ENCODE results near the gene CNBP. TPM values are rescaled to one million over a fixed set of nuclear protein-coding genes. Genes with fewer than 3 reads are reported as not detected.

The CNBP gene
- total and polyA plus RNA-seq, 2 experiments from 2014 or later, result 348 to 444 TPM

GRCh38 chr3:129119365-129120100, 64.2 kb downstream of the CNBP start:
- Mint-ChIP-seq H3K9me3 (no peaks in the 10 kb centered on the region; the same call in 2 of the 3 replicates), H3K4me3 (peak overlapping the region; percentile 74), H3K36me3 (ENCODE audit: low read depth) (peaks cover 5% of the 10 kb centered on the region), H3K4me1 (peaks cover 60% of the 10 kb centered on the region), H3K27ac (peak overlapping the region; percentile 95), H3K27me3 (ENCODE audit: insufficient read depth, low read depth, poor library complexity) (peaks cover 10% of the 10 kb centered on the region)
- Histone ChIP-seq H3K79me2 (replicated peaks; ENCODE audit: insufficient read depth) (peaks cover 57% of the 10 kb centered on the region), H3K4me2 (peak overlapping the region; percentile 81), H3K36me3 (ENCODE audit: insufficient read depth) (0 out of 2 replicates have a peak, but pooled peaks cover 3% of the 10 kb centered on the region), H3K27ac (ENCODE audit: low read depth) (peak overlapping the region; percentile 95), H3K4me1 (ENCODE audit: insufficient read depth) (peaks cover 55% of the 10 kb centered on the region), H3K4me3 (peak overlapping the region; percentile 62), H2AFZ (no peak overlapping the region), H3F3A (replicated peaks; ENCODE audit: low read depth) (peaks cover 8% of the 10 kb centered on the region), H3K27me3 (ENCODE audit: insufficient read depth) (no peaks in the 10 kb centered on the region), H3K9me2 (ENCODE audit: insufficient read depth) (no peaks in the 10 kb centered on the region), H4K20me1 (replicated peaks; ENCODE audit: insufficient read depth) (peaks cover 4% of the 10 kb centered on the region; the same call in 1 of the 2 replicates)
- ATAC-seq (no peak), DNase-seq (ENCODE audit: low spot score) (no peak)
- no peak for TF ChIP-seq ETS1 (IDR thresholded peaks at IDR 0.05)
- TF ChIP-seq EZH2phosphoT487 (IDR thresholded peaks at IDR 0.05; ENCODE audit: unreplicated experiment), result no peak
- TF ChIP-seq POLR2AphosphoS5 (IDR thresholded peaks at IDR 0.05; ENCODE audit: low read depth), result no peak
- TF ChIP-seq CTCF (conservative IDR thresholded peaks at IDR 0.05; ENCODE audit: low read depth in 2 of 2), result no peak
- TF ChIP-seq CREB1 (CRISPR knock-in tag; IDR thresholded peaks at IDR 0.05; ENCODE audit: low read depth), result no peak
- no peak for TF ChIP-seq JUNB (IDR thresholded peaks at IDR 0.05; ENCODE audit: unreplicated experiment)

- Histone ChIP-seq H3K36me3 (ENCODE audit: insufficient read depth) (0 out of 2 replicates have a peak, but pooled peaks cover 3% of the 10 kb centered on the region), H3K27ac (ENCODE audit: low read depth) (peak overlapping the region; percentile 95), H4K20me1 (replicated peaks; ENCODE audit: insufficient read depth) (peaks cover 4% of the 10 kb centered on the region; the same call in 1 of the 2 replicates), H3K9me2 (ENCODE audit: insufficient read depth) (no peaks in the 10 kb centered on the region), H3F3A (replicated peaks; ENCODE audit: low read depth) (peaks cover 8% of the 10 kb centered on the region), H3K4me1 (ENCODE audit: insufficient read depth) (peaks cover 59% of the 10 kb centered on the region), H3K4me2 (peak overlapping the region; percentile 81), H3K4me3 (peak overlapping the region; percentile 62; the same call in 1 of the 2 replicates), H3K79me2 (replicated peaks; ENCODE audit: insufficient read depth) (peaks cover 65% of the 10 kb centered on the region), H3K27me3 (ENCODE audit: insufficient read depth) (no peaks in the 10 kb centered on the region), H2AFZ (no peak overlapping the region)
- DNase-seq (ENCODE audit: low spot score) (no peak), ATAC-seq (no peak)
- H3K9me3 Mint-ChIP-seq, result no peaks in the 10 kb centered on the region; the same call in 2 of the 3 replicates
- H3K4me1 Mint-ChIP-seq, result peaks cover 68% of the 10 kb centered on the region
- TF ChIP-seq ZNF462 (CRISPR knock-in tag; IDR thresholded peaks at IDR 0.05), result no peak
- H3K27ac Mint-ChIP-seq, result peak overlapping the region; percentile 95; the same call in 1 of the 2 replicates
- H3K4me3 Mint-ChIP-seq, result peak overlapping the region; percentile 74
- peaks cover 12% of the 10 kb centered on the region for H3K27me3 Mint-ChIP-seq (ENCODE audit: insufficient read depth, low read depth, poor library complexity)
- H3K36me3 Mint-ChIP-seq (ENCODE audit: low read depth), result peaks cover 5% of the 10 kb centered on the region
These were observed 65.0 kb downstream of the CNBP start for GRCh38 chr3:129118745-129119144.
